BLaER1 (cell line): Measurements from ENCODE around the gene KLHL2.
A peak's percentile ranks its signal among the peaks of the same experiment; 100 is the strongest.
"Not testable (repeated sequence)": the region's sequence is repeated elsewhere in the genome, so short reads cannot be mapped to it uniquely, and the experiment has no call there.

Source experiments
- H3K27ac ChIP-seq: shearing (Covaris generic); formaldehyde crosslinking; 2 replicates; pipeline ENCODE4 v1.8.1; 2022
- H3K27me3 ChIP-seq: shearing (Covaris generic); formaldehyde crosslinking; 2 replicates; pipeline ENCODE4 v1.8.1; 2022
- H3K36me3 ChIP-seq: shearing (Covaris generic); formaldehyde crosslinking; 2 replicates; pipeline ENCODE4 v1.8.1; 2022
- H3K4me1 ChIP-seq: shearing (Covaris generic); formaldehyde crosslinking; 2 replicates; pipeline ENCODE4 v1.8.1; 2022
- H3K4me2 ChIP-seq: shearing (Covaris generic); formaldehyde crosslinking; 2 replicates; pipeline ENCODE4 v1.8.1; 2022
- H3K4me3 ChIP-seq: shearing (Covaris generic); formaldehyde crosslinking; 2 replicates; pipeline ENCODE4 v1.8.1; 2022
- H3K9ac ChIP-seq: shearing (Covaris generic); formaldehyde crosslinking; 2 replicates; pipeline ENCODE4 v1.8.1; 2022
- H3K9me3 ChIP-seq: shearing (Covaris generic); formaldehyde crosslinking; 2 replicates; pipeline ENCODE4 v1.8.1; 2022
- H4K20me1 ChIP-seq: shearing (Covaris generic); formaldehyde crosslinking; 2 replicates; pipeline ENCODE4 v1.8.1; 2022
- Cebpa-rat ChIP-seq: shearing (Covaris generic); IDR thresholded peaks from 2 replicates; pipeline ENCODE4 v1.8.1; 2022

The KLHL2 gene

DNA sequence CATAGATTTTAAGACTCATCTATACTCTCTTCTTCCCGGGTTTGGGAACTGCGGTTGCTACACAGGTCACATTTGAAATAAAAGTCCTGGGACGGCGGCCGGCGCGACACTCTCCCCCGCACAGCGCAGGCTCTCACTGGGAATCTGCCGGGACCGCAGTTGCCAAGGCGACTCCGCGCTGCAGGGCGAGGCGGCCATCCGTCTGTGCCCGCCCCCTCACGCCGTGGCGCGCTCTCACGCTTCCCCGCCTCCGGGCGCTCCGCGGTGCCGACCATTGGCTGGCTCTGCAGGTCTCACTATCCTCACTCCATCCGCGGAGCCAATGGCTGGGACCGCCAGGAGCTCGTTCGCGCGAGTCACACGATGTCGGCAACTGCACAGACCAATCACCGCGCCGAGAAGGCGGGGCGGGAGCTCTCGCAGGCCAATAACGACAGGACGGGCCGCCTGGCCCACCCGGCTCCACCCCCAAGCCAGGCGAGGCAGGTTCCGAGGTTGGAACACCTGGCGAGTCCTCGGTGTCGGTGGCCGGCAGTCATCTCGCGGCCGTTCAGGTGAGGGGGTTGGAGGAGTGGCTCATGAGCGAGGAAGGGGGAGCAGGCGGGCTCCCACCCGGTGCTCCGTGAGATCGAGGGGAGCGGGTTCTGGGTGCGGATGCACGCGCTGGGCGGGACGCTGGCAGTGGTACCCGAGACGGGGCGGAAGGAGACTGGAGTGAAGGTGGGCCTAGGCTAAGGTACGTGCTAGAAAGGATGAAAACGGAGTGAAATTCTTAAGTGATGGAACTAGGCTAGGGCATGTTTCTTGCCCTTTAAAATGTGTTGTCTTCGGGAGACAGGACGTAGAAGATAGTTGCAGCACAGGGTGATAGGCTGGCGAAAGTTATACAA is 120.1 kb downstream of the KLHL2 start, which contains the start of gene MSMO1:
Gene MSMO1 (plus strand): TSS at position 459 of the 890 bp plus-strand sequence. CDS start 5,702 bp downstream, outside the sequence.
- no peaks in the 10 kb centered on the region for H3K9me3 ChIP-seq
- peaks cover 62% of the 10 kb centered on the region for H3K4me1 ChIP-seq
- peaks cover 48% of the 10 kb centered on the region for H4K20me1 ChIP-seq
- H3K36me3 ChIP-seq: peaks cover 25% of the 10 kb centered on the region
- peak within 1 kb of the TSS; percentile 97 for H3K4me2 ChIP-seq
- H3K4me3 ChIP-seq: peak within 1 kb of the TSS; percentile 92
- H3K27me3 ChIP-seq: no peaks in the 10 kb centered on the region
- H3K9ac ChIP-seq: peak within 1 kb of the TSS; percentile 77
- no peak for TF ChIP-seq Cebpa-rat
- H3K27ac ChIP-seq: peak within 1 kb of the TSS; percentile 62

DNA sequence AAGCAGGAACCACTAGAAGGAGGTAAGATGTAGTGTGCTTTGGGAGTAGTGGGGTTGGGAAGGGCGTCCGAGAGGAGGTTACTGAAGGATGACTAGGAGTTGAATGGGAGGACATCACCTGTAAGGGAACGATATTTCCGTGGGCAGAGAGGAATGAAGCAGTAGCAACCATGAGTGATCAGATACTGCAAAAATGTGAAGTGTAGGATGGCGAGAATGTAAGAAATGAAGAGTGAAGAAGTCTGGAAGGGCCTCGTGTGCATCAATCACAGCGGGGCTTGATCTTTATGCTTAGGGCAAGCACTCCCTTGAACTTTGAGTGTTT is 120.7 kb downstream of the KLHL2 start:
- Histone ChIP-seq H3K36me3 (peaks cover 27% of the 10 kb centered on the region), H3K9me3 (no peaks in the 10 kb centered on the region), H3K4me1 (peaks cover 65% of the 10 kb centered on the region), H4K20me1 (peaks cover 54% of the 10 kb centered on the region), H3K4me3 (peak overlapping the region; percentile 92), H3K27me3 (no peaks in the 10 kb centered on the region), H3K27ac (peak overlapping the region; percentile 62), H3K9ac (peak overlapping the region; percentile 77), H3K4me2 (peak overlapping the region; percentile 97)
- TF ChIP-seq Cebpa-rat: no peak

DNA sequence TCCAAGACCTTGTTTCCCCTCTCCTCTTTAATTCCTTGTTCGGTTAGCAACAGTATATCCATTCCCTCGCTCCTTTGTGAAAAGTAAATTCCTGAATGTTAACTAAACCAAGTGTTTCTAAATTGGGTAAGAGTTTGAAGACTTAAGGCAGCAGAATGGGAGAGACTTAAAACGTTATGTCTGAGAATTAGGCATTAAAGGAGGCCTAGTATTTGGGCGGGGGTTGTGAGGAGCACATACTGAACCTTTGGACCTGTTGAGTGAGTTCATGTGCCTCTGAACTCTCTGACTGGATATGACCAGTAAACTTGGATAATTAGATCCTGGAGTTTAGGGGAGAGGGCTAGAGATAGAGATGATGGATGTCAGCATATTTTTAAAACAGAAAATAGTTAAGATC is 121.3 kb downstream of the KLHL2 start:
- H3K4me1 ChIP-seq: peaks cover 65% of the 10 kb centered on the region
- peak overlapping the region; percentile 92 for H3K4me3 ChIP-seq
- no peak overlapping the region for H3K27ac ChIP-seq
- no peak for TF ChIP-seq Cebpa-rat
- H3K9ac ChIP-seq: peak overlapping the region; percentile 77
- peaks cover 59% of the 10 kb centered on the region for H4K20me1 ChIP-seq
- no peaks in the 10 kb centered on the region for H3K9me3 ChIP-seq
- H3K36me3 ChIP-seq: peaks cover 33% of the 10 kb centered on the region
- H3K4me2 ChIP-seq: peak overlapping the region; percentile 97
- H3K27me3 ChIP-seq: no peaks in the 10 kb centered on the region

DNA sequence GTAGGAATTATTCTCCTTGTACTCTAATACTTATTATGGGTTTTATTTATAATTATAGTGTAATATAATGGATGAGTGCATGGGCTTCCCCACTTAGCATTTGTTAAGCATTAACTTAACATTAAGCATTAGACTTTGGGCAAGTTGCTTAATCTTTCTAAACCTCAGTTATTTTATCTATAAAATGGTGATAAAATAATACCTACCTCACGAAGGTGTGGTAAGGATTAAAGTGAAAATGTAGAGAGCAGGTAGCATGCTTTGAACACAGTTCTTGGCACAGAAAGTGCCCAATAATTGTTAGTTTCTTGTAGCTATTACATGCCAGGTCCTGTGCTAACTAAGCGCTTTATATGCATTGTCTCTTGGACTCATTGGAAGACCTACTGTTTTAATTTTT is 122.7 kb downstream of the KLHL2 start:
- no peak overlapping the region for H3K4me3 ChIP-seq
- H3K27me3 ChIP-seq: no peaks in the 10 kb centered on the region
- peaks cover 40% of the 10 kb centered on the region for H3K36me3 ChIP-seq
- H4K20me1 ChIP-seq: peaks cover 70% of the 10 kb centered on the region
- H3K4me1 ChIP-seq: peaks cover 62% of the 10 kb centered on the region
- no peak overlapping the region for H3K9ac ChIP-seq
- H3K4me2 ChIP-seq: peak overlapping the region; percentile 97
- no peaks in the 10 kb centered on the region for H3K9me3 ChIP-seq
- no peak for TF ChIP-seq Cebpa-rat
- no peak overlapping the region for H3K27ac ChIP-seq

DNA sequence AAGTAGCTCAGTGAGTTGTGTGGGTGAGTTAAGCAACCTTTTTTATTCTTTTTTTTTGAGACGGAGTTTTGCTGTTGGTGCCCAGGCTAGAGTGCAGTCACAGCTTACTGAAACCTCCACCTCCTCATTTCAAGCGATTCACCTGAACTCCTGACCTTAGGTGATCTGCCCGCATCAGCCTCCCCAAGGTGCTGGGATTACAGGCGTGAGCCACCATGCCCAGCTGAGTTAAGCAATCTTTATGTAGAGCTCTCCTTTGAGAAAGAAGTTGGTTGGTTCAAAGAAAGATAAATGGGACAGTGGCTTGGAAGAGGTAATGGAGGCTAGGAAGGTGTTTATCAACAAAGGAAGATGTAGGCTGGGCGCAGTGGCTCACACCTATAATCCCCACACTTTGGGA is 123.3 kb downstream of the KLHL2 start:
- H4K20me1 ChIP-seq: peaks cover 76% of the 10 kb centered on the region
- TF ChIP-seq Cebpa-rat: no peak
- H3K27me3 ChIP-seq: no peaks in the 10 kb centered on the region
- H3K4me1 ChIP-seq: peaks cover 56% of the 10 kb centered on the region
- H3K4me2 ChIP-seq: peak overlapping the region; percentile 97
- no peak overlapping the region for H3K27ac ChIP-seq
- H3K36me3 ChIP-seq: peaks cover 45% of the 10 kb centered on the region
- no peak overlapping the region for H3K9ac ChIP-seq
- H3K9me3 ChIP-seq: no peaks in the 10 kb centered on the region
- H3K4me3 ChIP-seq: no peak overlapping the region

DNA sequence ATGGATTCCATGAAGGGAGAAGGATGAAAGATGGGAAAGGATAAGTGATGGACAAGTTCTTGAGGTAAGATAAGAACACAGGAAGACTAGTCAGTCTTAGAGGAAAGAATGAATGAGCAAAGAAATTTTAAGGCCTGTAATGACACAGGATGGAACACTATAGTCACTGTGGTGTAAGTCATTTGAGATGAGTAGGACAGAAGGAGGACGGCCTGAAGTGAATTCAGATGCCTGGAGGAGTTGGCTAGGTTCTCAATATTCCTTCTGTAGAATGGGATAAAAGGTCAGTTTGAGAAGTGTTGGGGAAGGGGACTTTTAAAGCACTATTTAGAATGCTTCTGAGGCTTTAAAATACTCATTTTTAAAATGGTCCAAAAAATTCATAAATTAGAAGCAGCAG is 124.0 kb downstream of the KLHL2 start:
- Histone ChIP-seq H3K27me3 (no peaks in the 10 kb centered on the region), H3K27ac (no peak overlapping the region), H4K20me1 (peaks cover 77% of the 10 kb centered on the region), H3K9ac (no peak overlapping the region), H3K4me3 (no peak overlapping the region), H3K4me2 (peak overlapping the region; percentile 97), H3K36me3 (peaks cover 46% of the 10 kb centered on the region), H3K9me3 (no peaks in the 10 kb centered on the region), H3K4me1 (peaks cover 49% of the 10 kb centered on the region)
- TF ChIP-seq Cebpa-rat: no peak

DNA sequence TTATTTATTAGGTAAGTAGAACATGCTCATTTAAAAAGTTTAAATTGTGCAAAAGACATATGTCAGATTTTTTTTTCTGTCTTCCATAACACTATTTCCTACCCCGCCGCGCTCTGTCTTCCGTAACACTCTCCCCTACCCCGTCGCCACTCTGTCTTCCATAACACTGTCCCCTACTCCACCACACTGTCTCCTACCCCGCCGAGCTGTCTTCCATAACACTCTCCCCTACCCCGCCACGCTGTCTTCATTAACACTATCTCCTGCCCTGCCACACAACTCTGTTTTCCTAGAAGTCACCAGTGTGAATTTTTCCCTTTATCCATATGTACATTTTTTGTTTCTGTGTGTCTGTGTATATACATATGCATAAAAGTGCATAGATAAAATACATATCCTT is 124.5 kb downstream of the KLHL2 start:
- Histone ChIP-seq H3K4me2 (peak overlapping the region; percentile 97; the same call in 1 of the 2 replicates), H4K20me1 (peaks cover 82% of the 10 kb centered on the region), H3K4me3 (no peak overlapping the region)

DNA sequence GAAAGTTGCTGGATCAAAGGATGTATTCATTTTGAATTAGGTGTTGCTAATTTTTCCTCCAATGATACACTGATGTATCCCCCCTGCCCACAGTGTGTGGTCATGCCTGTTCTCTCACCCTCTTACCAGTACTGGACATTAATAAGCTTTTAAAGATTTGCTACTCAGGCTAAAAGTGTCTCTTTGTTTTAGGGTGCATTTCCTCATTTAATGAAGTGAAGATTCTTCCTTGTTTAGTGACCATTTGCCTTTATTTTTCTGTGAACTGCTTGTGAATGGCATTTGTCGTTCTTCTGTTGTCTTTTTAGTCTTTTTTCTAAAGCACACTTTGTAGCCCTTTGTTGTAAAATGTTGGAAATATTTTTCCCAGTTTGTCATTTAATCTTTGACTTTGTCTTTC is 125.1 kb downstream of the KLHL2 start:
- H3K27ac ChIP-seq: no peak overlapping the region
- H3K9ac ChIP-seq: no peak overlapping the region
- H3K36me3 ChIP-seq: peaks cover 58% of the 10 kb centered on the region
- H4K20me1 ChIP-seq: peaks cover 87% of the 10 kb centered on the region
- H3K4me2 ChIP-seq: peak overlapping the region; percentile 97; the same call in 1 of the 2 replicates
- no peaks in the 10 kb centered on the region for H3K9me3 ChIP-seq
- no peak for TF ChIP-seq Cebpa-rat
- H3K4me3 ChIP-seq: no peak overlapping the region
- H3K27me3 ChIP-seq: no peaks in the 10 kb centered on the region
- peaks cover 46% of the 10 kb centered on the region for H3K4me1 ChIP-seq

More for the DNA sequence above, 124.5 kb downstream of the KLHL2 start:
- no peak for TF ChIP-seq Cebpa-rat
- peaks cover 46% of the 10 kb centered on the region for H3K4me1 ChIP-seq
- H3K9me3 ChIP-seq: no peaks in the 10 kb centered on the region
- H3K27ac ChIP-seq: no peak overlapping the region
- peaks cover 51% of the 10 kb centered on the region for H3K36me3 ChIP-seq
- H3K27me3 ChIP-seq: no peaks in the 10 kb centered on the region
- no peak overlapping the region for H3K9ac ChIP-seq

DNA sequence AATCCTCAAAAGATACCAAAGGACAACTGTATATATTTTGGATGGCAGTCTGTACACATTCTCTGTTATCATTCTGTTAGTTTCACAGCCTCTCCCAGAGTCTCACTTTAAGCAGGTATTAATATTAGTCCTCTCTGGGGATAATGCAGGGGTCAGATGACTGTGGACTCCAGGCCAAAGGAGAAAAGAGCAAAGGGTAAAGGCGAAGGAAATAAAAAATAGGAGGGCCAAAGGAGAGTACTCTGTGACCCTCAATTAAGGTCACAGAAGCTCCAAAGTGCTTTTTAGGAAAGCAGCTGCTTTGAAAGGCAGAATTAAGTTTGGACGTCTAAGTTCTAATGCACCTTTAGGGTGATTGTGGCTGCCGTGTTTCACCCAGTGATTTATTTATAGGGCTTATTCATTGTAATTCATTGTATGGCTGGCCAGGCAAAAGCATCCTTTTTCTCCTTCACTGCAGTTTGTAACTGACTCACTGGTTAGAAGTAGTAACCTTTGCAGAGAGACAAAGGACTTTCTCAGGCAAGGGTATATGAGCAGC is 127.9 kb downstream of the KLHL2 start:
- H3K9ac ChIP-seq: no peak overlapping the region
- peaks cover 25% of the 10 kb centered on the region for H3K4me1 ChIP-seq
- H3K36me3 ChIP-seq: peaks cover 79% of the 10 kb centered on the region
- H3K4me2 ChIP-seq: no peak overlapping the region
- no peak overlapping the region for H3K27ac ChIP-seq
- H3K9me3 ChIP-seq: no peaks in the 10 kb centered on the region
- H3K4me3 ChIP-seq: no peak overlapping the region
- TF ChIP-seq Cebpa-rat: no peak
- no peaks in the 10 kb centered on the region for H3K27me3 ChIP-seq
- peaks cover 62% of the 10 kb centered on the region for H4K20me1 ChIP-seq

DNA sequence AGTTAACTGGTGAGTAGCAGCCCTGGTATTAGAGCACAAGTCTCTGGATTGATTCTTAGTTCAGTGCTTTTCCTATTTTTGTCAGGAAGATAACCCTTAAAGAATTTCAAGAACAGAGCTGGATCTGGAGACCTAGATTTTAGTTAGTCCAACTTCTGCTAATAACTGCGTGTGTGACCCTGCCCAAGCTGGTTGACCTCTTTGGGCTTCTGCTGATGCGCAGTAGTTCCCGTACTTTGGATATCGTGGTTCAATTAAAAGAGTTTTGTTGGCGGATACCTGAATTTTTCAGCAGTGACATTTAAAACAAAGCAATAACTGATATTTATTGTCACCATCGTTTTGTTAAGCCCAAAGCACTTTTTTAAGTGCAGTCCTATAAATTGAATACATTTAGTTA is 129.4 kb downstream of the KLHL2 start:
- no peak overlapping the region for H3K9ac ChIP-seq
- no peak overlapping the region for H3K27ac ChIP-seq
- H3K27me3 ChIP-seq: no peaks in the 10 kb centered on the region
- H3K36me3 ChIP-seq: peaks cover 74% of the 10 kb centered on the region
- no peak for TF ChIP-seq Cebpa-rat
- peaks cover 47% of the 10 kb centered on the region for H4K20me1 ChIP-seq
- H3K4me3 ChIP-seq: no peak overlapping the region
- no peak overlapping the region for H3K4me2 ChIP-seq
- H3K9me3 ChIP-seq: no peaks in the 10 kb centered on the region
- H3K4me1 ChIP-seq: peaks cover 10% of the 10 kb centered on the region

DNA sequence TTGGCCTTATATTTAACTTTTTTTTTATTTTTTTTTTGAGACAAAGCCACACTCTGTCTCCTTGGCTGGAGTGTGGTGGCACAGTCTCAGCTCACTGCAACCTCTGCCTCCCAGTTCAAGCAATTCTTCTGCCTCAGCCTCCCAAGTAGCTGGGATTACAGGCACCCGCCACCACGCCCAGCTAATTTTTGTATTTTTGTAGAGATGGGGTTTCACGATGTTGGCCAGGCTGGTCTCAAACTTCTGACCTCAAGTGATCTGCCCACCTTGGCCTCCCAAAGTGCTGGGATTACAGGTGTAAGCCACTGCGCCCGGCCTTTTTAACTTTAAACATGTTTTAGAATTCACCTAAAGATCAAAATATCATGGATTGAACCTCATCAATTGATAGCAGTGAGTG is 135.0 kb downstream of the KLHL2 start:
- not testable (repeated sequence) for H3K9ac ChIP-seq, H3K4me2 ChIP-seq, H3K4me1 ChIP-seq, H3K27me3 ChIP-seq, H3K27ac ChIP-seq, H3K4me3 ChIP-seq, H3K9me3 ChIP-seq, H4K20me1 ChIP-seq
- H3K36me3 ChIP-seq: peaks cover 48% of the 10 kb centered on the region
